Neural crest cell (in vitro differentiated cells): ENCODE measurements around the gene AKAP11. TPM values are rescaled to one million over a fixed set of nuclear protein-coding genes. Genes with fewer than 3 reads are reported as not detected.
"Not testable (repeated sequence)": the region's sequence is repeated elsewhere in the genome, so short reads cannot be mapped to it uniquely, and the experiment has no call there.

Experiments used
- DNase-seq: peaks from one replicate; pipeline ENCODE4 v3.0.0; 2021; ENCODE audit warnings: low read depth, mixed read lengths, low spot score
- H3K27ac Mint-ChIP-seq: one replicate; pipeline ENCODE4 v1.8.0; 2021; ENCODE audit warnings: mild to moderate bottlenecking, mixed read lengths; ENCODE audit not compliant: unreplicated experiment
- H3K27me3 Mint-ChIP-seq: 2 replicates; pipeline ENCODE4 v1.8.0; 2021; ENCODE audit warnings: low read depth, mild to moderate bottlenecking, mixed read lengths
- H3K36me3 Mint-ChIP-seq: 2 replicates; pipeline ENCODE4 v1.8.0; 2021; ENCODE audit warnings: low read depth, mild to moderate bottlenecking, mixed read lengths
- H3K4me1 Mint-ChIP-seq: 2 replicates; pipeline ENCODE4 v1.8.0; 2021; ENCODE audit warnings: mixed read lengths
- H3K4me3 Mint-ChIP-seq: one replicate; pipeline ENCODE4 v1.8.0; 2021; ENCODE audit warnings: mild to moderate bottlenecking, mixed read lengths
- H3K9me3 Mint-ChIP-seq: 2 replicates; pipeline ENCODE4 v1.8.0; 2021; ENCODE audit warnings: mixed read lengths
- long read RNA-seq: library from polyadenylated mRNA; unstranded; transcript quantifications from one replicate; pipeline ENCODE4 v2.0.0, GENCODE V29; 2020
- total RNA-seq: library from RNA; stranded (reverse); gene quantifications from 2 replicates; pipeline ENCODE4 v1.2.1, GENCODE V29; 2021
- TF ChIP-seq, protein P1 (sequence below): fragments of 200-600 bp; sonication (generic); conservative IDR thresholded peaks from 2 replicates; pipeline ENCODE4 v1.5.0; 2021; ENCODE audit warnings: antibody characterized with exemption, mild to moderate bottlenecking

Gene AKAP11, protein sequence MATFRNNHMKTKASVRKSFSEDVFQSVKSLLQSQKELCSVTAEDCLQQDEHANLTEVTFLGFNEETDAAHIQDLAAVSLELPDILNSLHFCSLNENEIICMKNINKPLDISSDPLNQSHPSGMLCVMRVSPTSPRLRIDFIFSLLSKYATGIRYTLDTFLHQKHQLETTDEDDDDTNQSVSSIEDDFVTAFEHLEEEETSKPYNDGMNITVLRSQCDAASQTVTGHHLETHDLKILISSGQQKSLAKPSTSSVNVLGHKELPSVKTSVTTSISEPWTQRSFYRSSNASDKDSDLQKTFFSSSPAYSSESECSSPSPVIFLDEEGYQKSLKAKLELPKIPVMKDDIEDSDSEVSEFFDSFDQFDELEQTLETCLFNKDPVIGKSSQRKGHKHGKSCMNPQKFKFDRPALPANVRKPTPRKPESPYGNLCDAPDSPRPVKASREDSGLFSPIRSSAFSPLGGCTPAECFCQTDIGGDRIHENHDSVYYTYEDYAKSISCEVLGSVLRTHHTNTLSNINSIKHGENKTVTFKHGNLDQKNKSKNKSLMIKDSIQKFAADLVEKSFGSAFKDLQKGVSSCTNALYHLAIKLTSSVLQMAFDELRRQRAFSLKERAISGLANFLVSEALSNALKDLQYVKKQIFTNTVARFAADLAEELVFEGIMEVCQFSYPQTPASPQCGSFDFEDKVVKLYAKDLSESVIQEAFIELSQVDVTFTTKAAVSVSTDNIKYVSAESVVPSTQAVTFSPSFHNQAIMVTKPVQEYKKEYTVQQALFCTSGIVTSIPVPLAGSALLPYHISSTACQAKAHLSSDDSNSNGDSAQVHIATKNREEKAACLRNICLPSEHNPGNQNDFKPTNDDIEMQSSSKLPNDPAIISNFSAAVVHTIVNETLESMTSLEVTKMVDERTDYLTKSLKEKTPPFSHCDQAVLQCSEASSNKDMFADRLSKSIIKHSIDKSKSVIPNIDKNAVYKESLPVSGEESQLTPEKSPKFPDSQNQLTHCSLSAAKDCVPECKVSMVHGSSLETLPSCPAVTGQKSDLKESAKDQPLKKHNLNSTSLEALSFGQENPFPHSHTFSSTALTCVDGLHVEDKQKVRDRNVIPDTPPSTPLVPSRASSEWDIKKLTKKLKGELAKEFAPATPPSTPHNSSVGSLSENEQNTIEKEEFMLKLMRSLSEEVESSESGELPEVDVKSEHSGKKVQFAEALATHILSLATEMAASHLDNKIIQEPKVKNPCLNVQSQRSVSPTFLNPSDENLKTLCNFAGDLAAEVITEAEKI (N-terminal part only)
- 27.4 and 28.6 TPM in 2 replicates for total RNA-seq
- long read RNA-seq, partial matches to known transcripts: 36 of 51 reads
- long read RNA-seq, other reads (novel, unspliced or antisense): 15 of 51 reads

DNA sequence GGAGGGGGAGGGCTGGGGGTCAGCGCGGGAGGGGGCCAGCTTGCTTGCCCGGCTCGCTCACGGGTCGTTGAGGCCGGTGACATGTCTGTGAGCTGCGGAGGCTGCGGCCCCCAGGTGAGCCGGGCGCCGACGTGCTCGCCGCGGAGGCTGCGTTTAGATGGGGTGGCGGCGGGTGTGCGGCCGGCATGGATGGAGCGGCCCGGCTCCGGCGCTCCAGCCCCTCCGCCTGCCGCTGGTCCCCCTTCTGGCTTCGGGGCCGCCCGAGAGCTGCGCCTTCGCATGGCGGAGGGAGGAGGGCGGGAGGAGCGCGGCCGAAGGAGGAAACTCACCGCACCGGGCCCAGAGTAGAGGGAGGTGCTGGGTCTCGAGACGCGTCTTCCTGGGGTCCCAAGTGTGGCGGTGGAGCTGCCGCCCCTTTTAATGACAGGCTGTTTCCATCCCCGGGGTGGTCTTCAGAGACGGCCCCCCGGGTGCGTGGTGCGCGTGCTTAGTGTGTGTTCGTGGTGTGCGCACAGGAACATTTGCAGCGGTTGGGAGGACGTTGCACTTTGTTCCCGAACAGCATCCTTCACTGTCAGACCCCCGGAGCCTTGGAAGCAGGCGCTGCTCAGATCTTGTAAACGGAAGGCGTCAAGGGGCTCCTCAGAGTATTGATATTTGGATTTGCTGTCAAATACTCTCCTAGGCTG is at the start of gene AKAP11:
AKAP11 (plus strand) TSS at position 38 of the 689 bp plus-strand sequence. CDS start 14,197 bp downstream, outside the sequence.
- peak; percentile 38 for DNase-seq
- TF ChIP-seq, protein P1, sequence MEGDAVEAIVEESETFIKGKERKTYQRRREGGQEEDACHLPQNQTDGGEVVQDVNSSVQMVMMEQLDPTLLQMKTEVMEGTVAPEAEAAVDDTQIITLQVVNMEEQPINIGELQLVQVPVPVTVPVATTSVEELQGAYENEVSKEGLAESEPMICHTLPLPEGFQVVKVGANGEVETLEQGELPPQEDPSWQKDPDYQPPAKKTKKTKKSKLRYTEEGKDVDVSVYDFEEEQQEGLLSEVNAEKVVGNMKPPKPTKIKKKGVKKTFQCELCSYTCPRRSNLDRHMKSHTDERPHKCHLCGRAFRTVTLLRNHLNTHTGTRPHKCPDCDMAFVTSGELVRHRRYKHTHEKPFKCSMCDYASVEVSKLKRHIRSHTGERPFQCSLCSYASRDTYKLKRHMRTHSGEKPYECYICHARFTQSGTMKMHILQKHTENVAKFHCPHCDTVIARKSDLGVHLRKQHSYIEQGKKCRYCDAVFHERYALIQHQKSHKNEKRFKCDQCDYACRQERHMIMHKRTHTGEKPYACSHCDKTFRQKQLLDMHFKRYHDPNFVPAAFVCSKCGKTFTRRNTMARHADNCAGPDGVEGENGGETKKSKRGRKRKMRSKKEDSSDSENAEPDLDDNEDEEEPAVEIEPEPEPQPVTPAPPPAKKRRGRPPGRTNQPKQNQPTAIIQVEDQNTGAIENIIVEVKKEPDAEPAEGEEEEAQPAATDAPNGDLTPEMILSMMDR: no peak
- H3K9me3 Mint-ChIP-seq: peaks cover 13% of the 10 kb centered on the region

DNA sequence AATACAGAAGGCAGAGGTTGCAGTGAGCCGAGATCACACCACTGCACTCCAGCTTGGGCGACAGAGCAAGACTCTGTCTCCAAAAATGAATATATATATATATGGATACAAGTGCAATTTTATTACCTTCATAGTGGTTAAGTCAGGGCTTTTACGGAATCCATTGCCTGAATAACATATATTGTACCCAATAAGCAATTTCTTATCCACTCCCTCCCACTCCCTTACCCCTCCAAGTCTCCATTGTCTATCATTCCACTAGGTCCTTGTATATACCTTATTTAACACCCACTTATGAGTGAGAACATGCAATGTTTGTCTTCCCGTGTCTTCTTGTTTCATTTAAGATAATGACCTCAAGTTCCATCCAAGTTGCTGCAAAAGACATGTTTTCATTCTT is 48.3 kb upstream of the AKAP11 start:
- Mint-ChIP-seq H3K36me3 (peaks cover 19% of the 10 kb centered on the region), H3K9me3 (peaks cover 4% of the 10 kb centered on the region), H3K4me3 (no peak overlapping the region)

More for the DNA sequence above, at the start of gene AKAP11:
- Mint-ChIP-seq H3K4me1 (peaks cover 35% of the 10 kb centered on the region), H3K4me3 (peak within 1 kb of the TSS; percentile 99), H3K36me3 (peaks cover 20% of the 10 kb centered on the region), H3K27me3 (no peaks in the 10 kb centered on the region), H3K27ac (peak within 1 kb of the TSS; percentile 98)

DNA sequence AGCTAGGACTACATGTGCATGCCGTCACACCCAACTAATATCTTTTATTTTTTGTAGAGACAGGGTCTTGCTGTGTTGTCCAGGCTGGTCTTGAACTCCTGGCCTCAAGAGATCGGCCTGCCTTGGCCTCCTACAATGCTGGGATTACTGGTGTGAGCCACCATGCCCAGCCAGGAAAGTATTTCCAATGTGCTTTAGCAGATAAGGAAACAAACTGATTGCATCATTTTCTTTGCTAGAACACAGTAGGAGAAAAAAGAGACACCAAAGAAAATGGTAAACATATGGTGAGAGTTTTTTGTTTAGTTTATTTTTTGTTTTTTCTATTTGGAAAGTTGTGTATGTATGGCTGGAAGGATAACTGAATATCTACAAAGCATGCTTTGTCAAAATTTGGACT is 46.9 kb upstream of the AKAP11 start:
- Mint-ChIP-seq H3K9me3 (peaks cover 4% of the 10 kb centered on the region), H3K27me3 (no peaks in the 10 kb centered on the region), H3K36me3 (peaks cover 19% of the 10 kb centered on the region), H3K4me3 (no peak overlapping the region), H3K4me1 (peaks cover 9% of the 10 kb centered on the region), H3K27ac (no peak overlapping the region)
- TF ChIP-seq, protein P1: no peak
- no peak for DNase-seq

More for the DNA sequence above, 48.3 kb upstream of the AKAP11 start:
- TF ChIP-seq, protein P1: no peak
- Mint-ChIP-seq H3K4me1 (peaks cover 9% of the 10 kb centered on the region), H3K27me3 (no peaks in the 10 kb centered on the region), H3K27ac (no peak overlapping the region)
- DNase-seq: no peak

DNA sequence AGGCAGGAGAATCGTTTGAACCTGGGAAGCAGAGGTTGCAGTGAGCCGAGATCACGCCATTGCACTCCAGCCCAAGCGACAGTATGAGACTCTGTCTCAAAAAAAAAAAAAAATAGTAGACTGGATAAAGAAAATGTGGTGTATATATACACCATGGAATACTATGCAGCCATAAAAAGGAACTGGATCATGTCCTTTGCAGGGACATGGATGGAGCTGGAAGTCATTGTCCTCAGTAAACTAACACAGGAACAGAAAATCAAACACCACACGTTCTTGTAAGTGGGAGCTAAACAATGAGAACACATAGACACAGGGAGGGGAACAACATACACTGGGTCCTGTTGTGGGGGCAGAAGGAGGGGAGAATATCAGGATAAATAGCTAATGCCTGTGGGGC is 45.2 kb upstream of the AKAP11 start:
- not testable (repeated sequence) for H3K4me1 Mint-ChIP-seq, DNase-seq, H3K9me3 Mint-ChIP-seq, H3K4me3 Mint-ChIP-seq, H3K27me3 Mint-ChIP-seq, H3K27ac Mint-ChIP-seq
- H3K36me3 Mint-ChIP-seq: peaks cover 19% of the 10 kb centered on the region

DNA sequence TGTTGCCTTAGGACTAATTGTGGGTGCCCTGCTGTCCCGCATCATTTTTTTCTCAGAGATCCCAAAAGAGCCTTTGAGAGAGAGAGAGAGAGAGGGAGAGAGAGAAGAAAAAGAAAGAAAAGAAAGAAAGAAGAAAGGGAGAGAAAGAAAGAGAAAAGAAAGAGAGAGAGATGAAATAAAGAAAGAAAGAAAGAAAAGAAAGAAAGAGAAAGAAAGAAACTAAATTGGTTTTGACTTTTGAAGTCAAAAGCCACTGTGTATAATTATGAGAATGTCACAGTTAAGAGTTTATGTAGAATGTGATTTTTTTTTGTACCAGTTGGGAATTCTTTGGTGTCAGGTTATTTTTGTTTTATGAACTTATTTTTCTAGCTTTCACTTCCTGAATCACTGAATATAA is 43.4 kb upstream of the AKAP11 start:
- no peaks in the 10 kb centered on the region for H3K27me3 Mint-ChIP-seq
- no peaks in the 10 kb centered on the region for H3K4me1 Mint-ChIP-seq
- no peak for DNase-seq
- H3K4me3 Mint-ChIP-seq: no peak overlapping the region
- peaks cover 19% of the 10 kb centered on the region for H3K36me3 Mint-ChIP-seq
- TF ChIP-seq, protein P1: no peak
- peaks cover 4% of the 10 kb centered on the region for H3K9me3 Mint-ChIP-seq
- H3K27ac Mint-ChIP-seq: no peak overlapping the region
